GM19324 (cell line): Measurements from ENCODE around the gene NKD1.

Experiments
- ATAC-seq: cut with Tn5 transposase; IDR thresholded peaks from one replicate; pipeline ENCODE4 v1.9.1; 2021; ENCODE audit warnings: mild to moderate bottlenecking, moderate library complexity; ENCODE audit not compliant: unreplicated experiment, low FRiP score

Gene NKD1

GRCh38 chr16:50609471-50609870 is 61.3 kb downstream of the NKD1 start:
- no peak for ATAC-seq

GRCh38 chr16:50610331-50611262 is 62.4 kb downstream of the NKD1 start:
- no peak for ATAC-seq

GRCh38 chr16:50611332-50611934 is 63.2 kb downstream of the NKD1 start:
- no peak for ATAC-seq

- no peak for ATAC-seq
These were observed 64.0 kb downstream of the NKD1 start for GRCh38 chr16:50611995-50612848.

- ATAC-seq, result no peak
These were observed 64.6 kb downstream of the NKD1 start for GRCh38 chr16:50612849-50613198.

GRCh38 chr16:50613281-50613963 is 65.2 kb downstream of the NKD1 start:
- ATAC-seq, result no peak

- ATAC-seq, result no peak
These were observed 65.8 kb downstream of the NKD1 start for GRCh38 chr16:50613964-50614474.

GRCh38 chr16:50614955-50615724 is 66.9 kb downstream of the NKD1 start:
- no peak for ATAC-seq

GRCh38 chr16:50615891-50616290 is 67.7 kb downstream of the NKD1 start:
- ATAC-seq, result no peak

- ATAC-seq, result no peak
These were observed 68.2 kb downstream of the NKD1 start for GRCh38 chr16:50616386-50616785.

GRCh38 chr16:50616883-50617645 is 68.9 kb downstream of the NKD1 start:
- no peak for ATAC-seq

GRCh38 chr16:50617646-50618184 is 69.5 kb downstream of the NKD1 start:
- ATAC-seq, result no peak

- ATAC-seq, result no peak
These were observed 70.2 kb downstream of the NKD1 start for GRCh38 chr16:50618238-50618918.

- no peak for ATAC-seq
These were observed 71.7 kb downstream of the NKD1 start for GRCh38 chr16:50619702-50620491.

GRCh38 chr16:50620646-50621451 is 72.7 kb downstream of the NKD1 start:
- no peak for ATAC-seq

- no peak for ATAC-seq
These were observed 73.2 kb downstream of the NKD1 start for GRCh38 chr16:50621452-50621792.

- no peak for ATAC-seq
These were observed 73.8 kb downstream of the NKD1 start for GRCh38 chr16:50622029-50622428.
